Measurements from ENCODE around the gene TUBD1. TPM values are rescaled to one million over a fixed set of nuclear protein-coding genes. Genes with fewer than 3 reads are reported as not detected.
A peak's percentile ranks its signal among the peaks of the same experiment; 100 is the strongest.

TUBD1 gene
- total and polyA plus RNA-seq, 8 donors = 7.4 to 24.2 (median 19.4) TPM

DNA sequence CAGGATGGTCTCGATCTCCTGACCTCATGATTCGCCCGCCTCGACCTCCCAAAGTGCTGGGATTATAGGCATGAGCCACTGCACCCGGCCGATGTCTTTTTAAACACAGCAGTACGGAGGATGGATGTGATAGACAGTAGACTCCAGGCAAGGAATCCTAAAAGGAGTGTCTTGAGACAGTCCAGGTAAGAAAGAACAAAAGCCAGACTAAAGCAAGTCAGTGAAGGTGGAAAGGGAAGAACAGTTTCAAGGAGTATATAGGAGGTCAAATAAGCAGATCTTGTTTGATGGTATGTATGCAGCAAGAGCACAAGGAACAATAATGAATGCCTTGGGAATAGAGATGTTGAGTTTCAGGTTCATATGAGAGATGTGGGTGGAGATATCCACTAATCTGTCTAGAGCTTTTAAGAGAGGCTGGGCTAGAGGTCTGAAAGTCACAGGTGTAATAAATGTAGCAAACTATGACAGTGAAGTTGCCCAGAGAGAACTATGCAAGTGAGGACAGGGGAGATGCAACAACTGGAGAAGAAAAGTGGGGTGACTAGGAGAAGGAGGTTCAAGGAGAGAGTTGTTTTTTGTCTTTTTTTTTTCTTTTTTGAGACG lies 4.5 kb downstream of the TUBD1 start:
- intact Hi-C loops (cut with DNase I) = no loop called here
- peaks cover 6 to 13% of the 10 kb centered on the region in 2 donors for H3K4me1 ChIP-seq
- peaks cover 0 to 43% of the 10 kb centered on the region in 2 donors for H3K36me3 ChIP-seq
- TF ChIP-seq, protein P1, sequence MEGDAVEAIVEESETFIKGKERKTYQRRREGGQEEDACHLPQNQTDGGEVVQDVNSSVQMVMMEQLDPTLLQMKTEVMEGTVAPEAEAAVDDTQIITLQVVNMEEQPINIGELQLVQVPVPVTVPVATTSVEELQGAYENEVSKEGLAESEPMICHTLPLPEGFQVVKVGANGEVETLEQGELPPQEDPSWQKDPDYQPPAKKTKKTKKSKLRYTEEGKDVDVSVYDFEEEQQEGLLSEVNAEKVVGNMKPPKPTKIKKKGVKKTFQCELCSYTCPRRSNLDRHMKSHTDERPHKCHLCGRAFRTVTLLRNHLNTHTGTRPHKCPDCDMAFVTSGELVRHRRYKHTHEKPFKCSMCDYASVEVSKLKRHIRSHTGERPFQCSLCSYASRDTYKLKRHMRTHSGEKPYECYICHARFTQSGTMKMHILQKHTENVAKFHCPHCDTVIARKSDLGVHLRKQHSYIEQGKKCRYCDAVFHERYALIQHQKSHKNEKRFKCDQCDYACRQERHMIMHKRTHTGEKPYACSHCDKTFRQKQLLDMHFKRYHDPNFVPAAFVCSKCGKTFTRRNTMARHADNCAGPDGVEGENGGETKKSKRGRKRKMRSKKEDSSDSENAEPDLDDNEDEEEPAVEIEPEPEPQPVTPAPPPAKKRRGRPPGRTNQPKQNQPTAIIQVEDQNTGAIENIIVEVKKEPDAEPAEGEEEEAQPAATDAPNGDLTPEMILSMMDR (IDR thresholded peaks at IDR 0.05) = no peak
- H3K27me3 ChIP-seq = no peaks in the 10 kb centered on the region
- no peak overlapping the region for H3K27ac ChIP-seq
- no peaks in the 10 kb centered on the region for H3K9me3 ChIP-seq
- ATAC-seq (no peak), DNase-seq (no peak)
- H3K4me3 ChIP-seq = no peak overlapping the region

DNA sequence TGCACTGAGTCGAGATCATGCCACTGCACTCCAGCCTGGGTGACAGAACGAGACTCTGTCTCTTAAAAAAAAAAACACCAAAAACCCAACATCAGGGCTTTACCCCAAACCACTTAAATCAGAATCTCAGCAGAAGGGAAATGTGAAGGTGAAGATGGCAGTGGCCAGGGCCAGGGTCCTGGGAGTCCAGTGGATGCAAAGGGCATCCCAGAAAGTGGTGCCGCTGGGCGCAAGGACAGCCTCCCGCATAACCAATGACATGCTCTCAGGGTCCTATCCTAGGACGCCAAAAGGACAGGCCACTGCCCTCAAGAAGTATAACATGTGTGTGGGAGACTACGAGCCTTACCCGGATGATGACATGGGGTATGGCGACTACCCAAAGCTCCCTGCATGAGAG lies 7.9 kb downstream of the TUBD1 start:
- intact Hi-C loops (cut with DNase I) = no loop called here
- H3K4me3 ChIP-seq = no peak overlapping the region
- H3K4me1 ChIP-seq = no peaks in the 10 kb centered on the region
- H3K36me3 ChIP-seq = peaks cover 0 to 72% of the 10 kb centered on the region in 2 donors
- TF ChIP-seq, protein P1 (IDR thresholded peaks at IDR 0.05) = no peak
- no peaks in the 10 kb centered on the region for H3K27me3 ChIP-seq
- DNase-seq (peak in 1 of 4 donors; percentile 6), ATAC-seq (no peak)
- H3K27ac ChIP-seq = no peak overlapping the region
- H3K9me3 ChIP-seq = no peaks in the 10 kb centered on the region

DNA sequence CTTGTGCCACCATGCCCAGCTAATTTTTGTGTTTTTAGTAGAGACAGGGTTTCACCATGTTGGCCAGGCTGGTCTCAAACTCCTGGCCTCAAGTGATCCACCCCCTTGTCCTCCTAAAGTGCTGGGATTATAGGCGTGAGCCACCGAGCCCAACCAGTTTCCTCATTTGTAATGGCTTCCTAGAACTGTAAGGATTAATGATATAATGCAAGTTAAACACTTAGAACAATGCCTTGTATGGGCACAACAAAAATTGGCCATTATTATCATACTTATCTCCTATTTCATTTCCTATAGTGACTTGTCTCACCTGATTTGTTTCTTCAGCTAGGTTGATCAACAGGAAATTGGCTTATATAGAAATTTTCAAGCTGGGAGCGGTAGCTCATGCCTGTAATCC lies 14.1 kb downstream of the TUBD1 start:
- DNase-seq (no peak), ATAC-seq (no peak)
- Histone ChIP-seq H3K27ac (no peak overlapping the region), H3K27me3 (no peaks in the 10 kb centered on the region), H3K9me3 (no peaks in the 10 kb centered on the region), H3K4me3 (no peak overlapping the region), H3K4me1 (peaks cover 0 to 10% of the 10 kb centered on the region in 2 donors), H3K36me3 (peaks cover 0 to 88% of the 10 kb centered on the region in 2 donors)
- intact Hi-C loops (cut with DNase I) = no loop called here
- TF ChIP-seq, protein P1 (IDR thresholded peaks at IDR 0.05) = no peak

DNA sequence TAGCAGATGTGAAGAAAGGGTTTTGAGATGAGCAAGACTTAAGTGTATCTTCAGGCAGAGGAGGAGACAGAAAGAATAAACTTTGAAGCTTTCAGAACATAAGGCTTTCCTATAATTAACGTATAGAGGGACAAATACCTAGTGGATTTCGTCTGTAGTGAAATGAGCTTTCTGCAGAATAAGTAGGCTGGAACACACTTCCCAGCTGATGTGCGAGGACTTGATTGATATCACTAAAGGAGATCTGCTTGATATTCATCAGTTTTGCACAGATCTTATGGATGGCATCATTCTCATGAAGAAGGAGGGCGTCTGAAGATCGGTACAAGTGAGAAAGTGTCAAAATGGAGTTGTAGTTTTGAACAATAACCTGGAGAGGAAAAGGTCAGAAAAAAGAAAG lies 14.8 kb downstream of the TUBD1 start:
- DNase-seq (no peak), ATAC-seq (no peak)
- intact Hi-C loops (cut with DNase I) = no loop called here
- no peak overlapping the region for H3K4me3 ChIP-seq
- H3K4me1 ChIP-seq = peaks cover 0 to 10% of the 10 kb centered on the region in 2 donors
- TF ChIP-seq, protein P1 (IDR thresholded peaks at IDR 0.05) = no peak
- H3K27ac ChIP-seq = no peak overlapping the region
- H3K36me3 ChIP-seq = peaks cover 0 to 88% of the 10 kb centered on the region in 2 donors
- H3K9me3 ChIP-seq = no peaks in the 10 kb centered on the region
- no peaks in the 10 kb centered on the region for H3K27me3 ChIP-seq

- no peak for ATAC-seq
- Histone ChIP-seq H3K9me3 (no peaks in the 10 kb centered on the region), H3K27me3 (no peaks in the 10 kb centered on the region)
Measured at GRCh38 chr17:59876107-59876506, 16.6 kb downstream of the TUBD1 start.

More at GRCh38 chr17:59876107-59876506, 16.6 kb downstream of the TUBD1 start:
- Histone ChIP-seq H3K27ac (no peak overlapping the region), H3K4me3 (no peak overlapping the region), H3K36me3 (peaks cover 0 to 86% of the 10 kb centered on the region in 2 donors), H3K4me1 (peaks cover 0 to 10% of the 10 kb centered on the region in 2 donors)
- intact Hi-C loops (cut with DNase I) = no loop called here
- DNase-seq = peak in 1 of 4 donors; percentile 11
- TF ChIP-seq, protein P1 (IDR thresholded peaks at IDR 0.05) = no peak

Measured in left lung (tissue), 10 donors.